Muscle layer of duodenum (tissue), 2 donors: ENCODE measurements around the gene AP3M1.
A peak's percentile ranks its signal among the peaks of the same experiment; 100 is the strongest.

Experiments used
- H3K27ac ChIP-seq: one replicate; pipeline ENCODE4 v1.7.0; 2013; ENCODE audit warnings: mild to moderate bottlenecking, low read length
- H3K27me3 ChIP-seq: one replicate; pipeline ENCODE4 v1.7.0; 2013; ENCODE audit warnings: low read depth, mild to moderate bottlenecking, control low read depth, low read length
- H3K36me3 ChIP-seq, 2 donors: one replicate each; pipeline ENCODE4 v1.7.0; 2013; ENCODE audit warnings: low read length in 2 of 2, control low read depth in 1 of 2, mild to moderate bottlenecking in 1 of 2; ENCODE audit not compliant: insufficient read depth in 2 of 2, control insufficient read depth in 1 of 2
- H3K4me1 ChIP-seq, 2 donors: one replicate each; pipeline ENCODE4 v1.7.0; 2013; ENCODE audit warnings: low read length in 2 of 2, mild to moderate bottlenecking in 2 of 2, control low read depth in 1 of 2, moderate library complexity in 1 of 2; ENCODE audit not compliant: insufficient read depth in 2 of 2, control insufficient read depth in 1 of 2
- H3K4me3 ChIP-seq, 2 donors: one replicate each; pipeline ENCODE4 v1.7.0; 2013; ENCODE audit warnings: low read length in 2 of 2, low read depth in 1 of 2, mild to moderate bottlenecking in 1 of 2
- H3K9me3 ChIP-seq, 2 donors: one replicate each; pipeline ENCODE4 v1.7.0; 2013; ENCODE audit warnings: low read length in 2 of 2, control low read depth in 1 of 2, mild to moderate bottlenecking in 1 of 2; ENCODE audit not compliant: control insufficient read depth in 1 of 2
- donor health status: healthy.

AP3M1 gene

GRCh38 chr10:74137992-74138391 lies 12.6 kb downstream of the AP3M1 start:
- H3K36me3 ChIP-seq: peaks cover 28 to 35% of the 10 kb centered on the region in 2 donors
- no peaks in the 10 kb centered on the region for H3K9me3 ChIP-seq
- no peaks in the 10 kb centered on the region for H3K27me3 ChIP-seq
- no peak overlapping the region for H3K4me3 ChIP-seq
- H3K4me1 ChIP-seq: peaks cover 0 to 4% of the 10 kb centered on the region in 2 donors
- H3K27ac ChIP-seq: no peak overlapping the region

GRCh38 chr10:74135452-74135851 lies 15.2 kb downstream of the AP3M1 start:
- H3K27me3 ChIP-seq: no peaks in the 10 kb centered on the region
- no peak overlapping the region for H3K4me3 ChIP-seq
- H3K9me3 ChIP-seq: no peaks in the 10 kb centered on the region
- peaks cover 31 to 47% of the 10 kb centered on the region in 2 donors for H3K36me3 ChIP-seq
- H3K4me1 ChIP-seq: peaks cover 0 to 4% of the 10 kb centered on the region in 2 donors
- H3K27ac ChIP-seq: no peak overlapping the region

- Histone ChIP-seq H3K4me1 (peaks cover 0 to 4% of the 10 kb centered on the region in 2 donors), H3K36me3 (peaks cover 40 to 58% of the 10 kb centered on the region in 2 donors), H3K4me3 (no peak overlapping the region), H3K9me3 (no peaks in the 10 kb centered on the region), H3K27ac (no peak overlapping the region), H3K27me3 (no peaks in the 10 kb centered on the region)
These were observed 16.5 kb downstream of the AP3M1 start for GRCh38 chr10:74133923-74134820.

- Histone ChIP-seq H3K36me3 (peaks cover 63 to 66% of the 10 kb centered on the region in 2 donors), H3K27ac (no peak overlapping the region), H3K4me3 (no peak overlapping the region)
These were observed 27.5 kb downstream of the AP3M1 start for GRCh38 chr10:74123081-74123480.

GRCh38 chr10:74122060-74122459 lies 28.6 kb downstream of the AP3M1 start:
- Histone ChIP-seq H3K27me3 (no peaks in the 10 kb centered on the region), H3K27ac (no peak overlapping the region), H3K4me3 (no peak overlapping the region), H3K36me3 (peaks cover 70 to 73% of the 10 kb centered on the region in 2 donors), H3K9me3 (no peaks in the 10 kb centered on the region), H3K4me1 (peaks cover 0 to 10% of the 10 kb centered on the region in 2 donors)

More at GRCh38 chr10:74123081-74123480, 27.5 kb downstream of the AP3M1 start:
- Histone ChIP-seq H3K27me3 (no peaks in the 10 kb centered on the region), H3K4me1 (peaks cover 0 to 10% of the 10 kb centered on the region in 2 donors), H3K9me3 (no peaks in the 10 kb centered on the region)

GRCh38 chr10:74121368-74121767 lies 29.3 kb downstream of the AP3M1 start:
- Histone ChIP-seq H3K27me3 (no peaks in the 10 kb centered on the region), H3K4me1 (peaks cover 0 to 10% of the 10 kb centered on the region in 2 donors), H3K4me3 (no peak overlapping the region), H3K27ac (no peak overlapping the region), H3K36me3 (peaks cover 70 to 71% of the 10 kb centered on the region in 2 donors), H3K9me3 (no peaks in the 10 kb centered on the region)

- H3K4me1 ChIP-seq: peaks cover 0 to 10% of the 10 kb centered on the region in 2 donors
- H3K27ac ChIP-seq: no peak overlapping the region
These were observed 29.7 kb downstream of the AP3M1 start for GRCh38 chr10:74120911-74121310.

GRCh38 chr10:74118804-74119203 lies 31.8 kb downstream of the AP3M1 start:
- H3K4me3 ChIP-seq: no peak overlapping the region
- no peaks in the 10 kb centered on the region for H3K9me3 ChIP-seq
- no peak overlapping the region for H3K27ac ChIP-seq
- peaks cover 71 to 86% of the 10 kb centered on the region in 2 donors for H3K36me3 ChIP-seq
- no peaks in the 10 kb centered on the region for H3K27me3 ChIP-seq
- H3K4me1 ChIP-seq: peaks cover 0 to 15% of the 10 kb centered on the region in 2 donors

More at GRCh38 chr10:74120911-74121310, 29.7 kb downstream of the AP3M1 start:
- no peak overlapping the region for H3K4me3 ChIP-seq
- peaks cover 69 to 72% of the 10 kb centered on the region in 2 donors for H3K36me3 ChIP-seq
- H3K27me3 ChIP-seq: no peaks in the 10 kb centered on the region
- H3K9me3 ChIP-seq: no peaks in the 10 kb centered on the region

- H3K4me3 ChIP-seq: no peak overlapping the region
- no peaks in the 10 kb centered on the region for H3K9me3 ChIP-seq
- H3K27ac ChIP-seq: no peak overlapping the region
- peaks cover 68 to 86% of the 10 kb centered on the region in 2 donors for H3K36me3 ChIP-seq
- peaks cover 0 to 23% of the 10 kb centered on the region in 2 donors for H3K4me1 ChIP-seq
- H3K27me3 ChIP-seq: no peaks in the 10 kb centered on the region
These were observed 32.9 kb downstream of the AP3M1 start for GRCh38 chr10:74117738-74118137.

- H3K4me1 ChIP-seq: peaks cover 0 to 41% of the 10 kb centered on the region in 2 donors
- H3K9me3 ChIP-seq: no peaks in the 10 kb centered on the region
- H3K4me3 ChIP-seq: no peak overlapping the region
- no peaks in the 10 kb centered on the region for H3K27me3 ChIP-seq
- H3K36me3 ChIP-seq: peaks cover 75 to 92% of the 10 kb centered on the region in 2 donors
- peak overlapping the region; percentile 62 for H3K27ac ChIP-seq
These were observed 36.6 kb downstream of the AP3M1 start for GRCh38 chr10:74114041-74114448.

- Histone ChIP-seq H3K27me3 (no peaks in the 10 kb centered on the region), H3K27ac (peak overlapping the region; percentile 62), H3K4me1 (peaks cover 0 to 38% of the 10 kb centered on the region in 2 donors), H3K4me3 (no peak overlapping the region), H3K36me3 (peaks cover 74 to 92% of the 10 kb centered on the region in 2 donors), H3K9me3 (no peaks in the 10 kb centered on the region)
These were observed 37.1 kb downstream of the AP3M1 start for GRCh38 chr10:74113546-74113945.
